Left colon (tissue), 2 donors: ENCODE results near the gene SKA2. TPM values are rescaled to one million over a fixed set of nuclear protein-coding genes. Genes with fewer than 3 reads are reported as not detected.
A peak's percentile ranks its signal among the peaks of the same experiment; 100 is the strongest.
"Not testable (repeated sequence)": the region's sequence is repeated elsewhere in the genome, so short reads cannot be mapped to it uniquely, and the experiment has no call there.

Experiments used
- ATAC-seq: fragments of 200-7000 bp; cut with Tn5 transposase; one replicate; pipeline ENCODE4 v1.9.1; 2020; ENCODE audit warnings: mild to moderate bottlenecking, moderate library complexity
- DNase-seq, 2 donors: peaks; one replicate each; pipeline ENCODE4 v3.0.0-alpha.2; 2020
- intact Hi-C, 2 donors: fragments of 100-400 bp; cut with DNase I in 1 of 2; cut with micrococcal nuclease in 1 of 2; formaldehyde crosslinking; loops; one replicate each; pipeline versions ENCODE4 v1.11.2 to v1.14.0; 2022; cut with DNase I, micrococcal nuclease
- total RNA-seq, 2 donors: library from RNA; stranded (reverse); fragmentation: NEBNext Ultra II Directional; extraction: Animal tissue kit (Norgen Biotek cat#: 25700); gene quantifications; one replicate each; pipeline ENCODE4 v1.2.1, GENCODE V29; 2021
- donor health status: DM: no; HTN: no; CAD: no.
- donor health status: DM: yes; HTN: yes; CAD: no.

SKA2 gene
- total RNA-seq, 2 donors from 2014 or later, result 17.4 to 24.4 TPM

GRCh38 chr17:59155439-59156177 is 622 bp upstream of the SKA2 start, which contains the start of gene PRR11:
Gene PRR11, plus strand, starts transcription at chr17:59155746. Its CDS starts 14,007 bp downstream, at chr17:59169753.
- DNase-seq, result peak; percentile 92 to 98
- ATAC-seq, result peak; percentile 86
- intact Hi-C loops, result no loop called here

- intact Hi-C loops, result no loop called here
- DNase-seq, result peak; percentile 45 to 50
- ATAC-seq, result peak; percentile 2
These were observed 680 bp downstream of the SKA2 start for GRCh38 chr17:59154292-59154720.

DNA sequence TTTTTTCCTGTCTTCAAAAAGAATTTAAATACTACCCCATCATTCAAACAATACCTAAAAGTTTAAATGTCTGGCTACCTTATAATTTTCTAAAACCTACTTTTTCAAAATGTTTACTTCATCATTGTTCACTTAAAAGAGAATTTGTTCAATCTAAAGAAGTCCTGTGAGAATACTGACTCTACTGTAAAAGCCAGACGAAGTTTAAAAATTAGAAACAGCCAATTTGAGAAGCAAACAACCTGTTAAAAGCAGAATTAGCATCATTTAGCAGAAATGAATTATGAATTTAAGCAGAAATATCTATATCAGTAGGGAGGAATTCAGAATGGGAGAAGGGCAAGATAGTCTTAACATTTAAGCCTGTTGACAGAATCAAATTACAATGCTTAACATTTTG is 2.1 kb downstream of the SKA2 start:
- DNase-seq, result no peak
- intact Hi-C loops, result no loop called here
- ATAC-seq, result no peak

GRCh38 chr17:59151591-59151990 is 3.4 kb downstream of the SKA2 start:
- DNase-seq (no peak), ATAC-seq (no peak)
- intact Hi-C loops, result no loop called here

DNA sequence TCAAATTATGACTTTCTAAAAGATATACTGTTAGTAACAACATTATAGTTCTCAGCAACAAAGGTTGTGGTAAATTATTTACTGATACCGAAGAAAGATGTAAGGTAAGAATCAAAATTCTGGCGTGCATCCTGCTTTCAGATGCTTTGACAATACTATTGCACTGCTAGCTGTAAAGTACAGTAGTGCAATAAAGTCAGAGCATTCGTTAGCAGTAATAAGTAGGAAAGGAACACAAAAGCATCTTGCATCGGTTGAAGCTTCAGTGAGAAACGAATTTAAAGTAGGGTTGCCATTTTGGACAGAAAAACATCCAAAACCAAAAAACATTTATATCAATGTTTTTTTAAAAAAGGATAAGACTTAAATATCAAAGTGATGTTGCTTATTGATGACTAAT is 4.0 kb downstream of the SKA2 start:
- intact Hi-C loops, result no loop called here
- ATAC-seq (no peak), DNase-seq (no peak)

GRCh38 chr17:59149841-59150511 is 5.0 kb downstream of the SKA2 start:
- ATAC-seq, result no peak
- intact Hi-C loops, result no loop called here
- DNase-seq, result no peak

DNA sequence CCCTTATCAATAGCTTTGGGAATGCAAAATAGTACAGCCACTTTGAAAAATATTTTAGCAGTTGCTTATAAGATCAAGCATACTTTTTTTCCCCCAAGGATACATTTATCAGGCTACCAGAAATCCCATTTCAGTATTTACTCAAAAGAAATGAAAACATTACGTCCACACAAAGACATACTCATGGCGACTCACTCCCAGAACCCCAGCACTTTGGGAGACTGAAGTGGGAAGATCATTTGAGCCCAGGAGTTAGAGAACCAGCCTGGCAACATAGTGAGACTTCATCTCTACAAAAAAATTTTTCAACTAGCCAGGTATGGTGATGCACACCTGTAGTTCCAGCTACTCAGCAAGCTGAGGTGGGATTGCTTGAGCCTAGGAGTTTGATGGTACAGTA is 5.9 kb downstream of the SKA2 start:
- DNase-seq (no peak), ATAC-seq (no peak)
- intact Hi-C loops, result no loop called here

- intact Hi-C loops, result no loop called here
- DNase-seq, result no peak
- ATAC-seq, result no peak
These were observed 9.4 kb downstream of the SKA2 start for GRCh38 chr17:59145571-59146096.

DNA sequence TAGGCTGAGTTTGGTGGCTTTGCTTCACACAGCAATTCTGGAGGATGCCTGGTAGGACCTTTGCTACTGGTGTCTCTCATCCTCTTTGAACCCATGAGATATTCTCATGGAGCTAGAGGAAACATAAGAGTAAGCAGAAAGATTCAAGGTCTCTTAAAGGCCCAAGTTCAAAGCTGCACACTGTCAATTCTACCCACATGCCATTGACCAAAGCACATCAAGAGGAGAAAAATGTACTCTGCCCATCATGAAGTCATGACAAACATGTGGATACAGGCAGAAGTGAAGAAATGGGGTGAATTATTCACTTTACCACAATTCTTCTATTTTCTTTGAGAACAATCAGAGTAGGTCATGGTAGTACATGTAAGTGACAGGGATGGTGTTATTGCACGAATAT is 13.1 kb downstream of the SKA2 start:
- ATAC-seq (no peak), DNase-seq (no peak)
- intact Hi-C loops, result no loop called here

- DNase-seq, result no peak
- intact Hi-C loops, result no loop called here
- ATAC-seq, result no peak
These were observed 15.0 kb downstream of the SKA2 start for GRCh38 chr17:59139939-59140338.

DNA sequence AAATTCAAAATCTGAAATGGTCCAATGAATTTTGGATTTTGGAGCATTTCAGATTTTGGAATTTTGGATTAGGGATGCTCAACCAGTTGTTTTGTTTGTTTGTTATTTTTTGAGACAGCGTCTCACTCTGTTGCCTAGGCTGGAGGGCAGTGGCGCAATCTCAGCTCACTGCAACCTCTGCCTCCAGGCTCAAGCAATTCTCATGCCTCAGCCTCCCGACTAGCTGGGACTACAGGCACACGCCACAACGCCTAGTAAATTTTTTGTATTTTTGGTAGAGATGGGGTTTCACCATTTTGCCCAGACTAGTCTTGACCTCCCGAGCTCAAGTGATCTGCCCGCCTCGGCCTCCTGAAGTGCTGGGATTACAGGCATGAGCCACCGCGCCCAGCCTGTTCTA is 16.6 kb downstream of the SKA2 start:
- ATAC-seq, intact Hi-C loops, DNase-seq: not testable (repeated sequence)

- ATAC-seq, result no peak
- intact Hi-C loops, result no loop called here
These were observed 23.9 kb downstream of the SKA2 start for GRCh38 chr17:59131131-59131530.

DNA sequence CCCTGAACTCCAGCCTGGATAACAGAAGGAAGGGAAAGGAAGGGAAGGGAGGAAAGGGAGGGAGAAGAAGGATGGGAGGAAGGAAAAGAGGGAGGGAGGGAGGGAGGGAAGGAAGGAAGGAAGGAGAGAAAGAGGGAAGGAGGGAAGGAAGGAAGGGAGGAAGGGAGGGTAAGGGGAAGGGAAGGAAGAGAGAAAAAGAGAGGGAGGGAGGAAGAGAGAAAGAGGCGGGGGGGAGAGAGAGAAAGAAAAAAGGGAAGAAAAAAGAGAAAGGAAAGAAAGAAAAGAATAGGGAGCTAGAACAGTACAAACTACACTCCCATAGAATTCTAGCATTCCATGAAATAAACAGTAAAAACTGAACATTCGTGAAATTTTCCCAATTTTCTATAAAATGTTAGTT is 25.2 kb downstream of the SKA2 start:
- intact Hi-C loops, result no loop called here
- DNase-seq, result no peak

More at GRCh38 chr17:59131131-59131530, 23.9 kb downstream of the SKA2 start:
- no peak for DNase-seq

GRCh38 chr17:59126809-59127417 is 28.1 kb downstream of the SKA2 start:
- ATAC-seq, result no peak
- no peak for DNase-seq
- intact Hi-C loops, result no loop called here

More for the DNA sequence above, 25.2 kb downstream of the SKA2 start:
- ATAC-seq, result no peak

- intact Hi-C loops, result no loop called here
- peak; percentile 95 for ATAC-seq
- DNase-seq, result no peak
These were observed 30.3 kb downstream of the SKA2 start for GRCh38 chr17:59124665-59125064.

- intact Hi-C loops, result no loop called here
- no peak for ATAC-seq
These were observed 33.0 kb downstream of the SKA2 start for GRCh38 chr17:59121901-59122480.

GRCh38 chr17:59115474-59115873 is 39.5 kb downstream of the SKA2 start:
- no peak for DNase-seq

More at GRCh38 chr17:59121901-59122480, 33.0 kb downstream of the SKA2 start:
- DNase-seq, result no peak

DNA sequence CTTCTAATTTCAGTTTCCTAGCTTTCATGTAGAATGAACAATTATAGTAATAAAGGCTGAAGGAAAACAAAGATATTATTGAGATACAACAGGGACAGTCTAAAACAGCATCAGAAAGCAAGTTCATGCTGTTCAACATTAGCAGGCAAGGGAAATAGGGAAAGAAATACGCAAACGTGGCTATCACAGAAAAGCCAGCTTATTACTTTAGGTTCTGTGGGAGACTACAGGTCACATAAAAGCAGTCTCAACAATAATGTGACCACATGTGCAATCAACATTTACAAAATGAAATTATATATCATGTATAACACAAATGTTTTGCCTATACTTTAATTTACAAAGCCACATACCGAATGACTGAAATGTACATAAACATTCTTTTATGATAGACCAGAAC is 43.4 kb downstream of the SKA2 start:
- ATAC-seq, result no peak

More at GRCh38 chr17:59115474-59115873, 39.5 kb downstream of the SKA2 start:
- no peak for ATAC-seq
- intact Hi-C loops, result no loop called here

GRCh38 chr17:59110973-59111372 is 44.0 kb downstream of the SKA2 start:
- no peak for DNase-seq
- no peak for ATAC-seq
- intact Hi-C loops, result no loop called here

More for the DNA sequence above, 43.4 kb downstream of the SKA2 start:
- intact Hi-C loops, result no loop called here
- DNase-seq, result no peak
